Measurements from ENCODE around the gene NSMF.

The NSMF gene

GRCh38 chr9:137406085-137406760 lies 52.9 kb downstream of the NSMF start:
- no peak for TF ChIP-seq CTCF (IDR thresholded peaks at IDR 0.05; ENCODE audit: low read depth, low read length)
- DNase-seq (ENCODE audit: extremely low read depth, low read depth) = no peak

- no peak for DNase-seq (ENCODE audit: extremely low read depth, low read depth)
- TF ChIP-seq CTCF (IDR thresholded peaks at IDR 0.05; ENCODE audit: low read depth, low read length) = no peak
Measured at GRCh38 chr9:137405677-137406081, 53.5 kb downstream of the NSMF start.

- no peak for TF ChIP-seq CTCF (IDR thresholded peaks at IDR 0.05; ENCODE audit: low read depth, low read length)
Measured at GRCh38 chr9:137404961-137405567, 54.1 kb downstream of the NSMF start.

DNA sequence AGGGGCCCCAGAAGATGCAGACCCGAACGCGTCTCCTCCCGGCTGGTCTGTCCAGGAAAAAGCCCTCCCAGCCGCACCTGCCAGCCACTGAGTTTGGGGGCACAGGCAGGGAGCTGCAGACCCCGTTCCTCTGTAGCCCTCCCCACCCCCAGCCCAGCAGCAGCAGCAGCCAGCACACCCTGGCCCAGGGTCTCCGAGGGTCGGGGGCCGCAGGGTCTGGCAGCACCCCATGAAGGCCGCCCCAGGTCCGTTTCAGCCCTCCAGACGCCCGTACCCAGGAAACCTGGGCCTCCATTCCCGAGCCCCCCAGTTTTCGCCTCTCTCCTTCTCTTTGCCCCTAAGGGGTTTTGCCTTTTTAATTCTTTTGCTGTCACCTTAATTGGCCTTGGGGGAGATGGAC lies 55.9 kb downstream of the NSMF start:
- no peak for TF ChIP-seq CTCF (IDR thresholded peaks at IDR 0.05; ENCODE audit: low read depth, low read length)
- no peak for DNase-seq (ENCODE audit: extremely low read depth, low read depth)

More at GRCh38 chr9:137404961-137405567, 54.1 kb downstream of the NSMF start:
- no peak for DNase-seq (ENCODE audit: extremely low read depth, low read depth)

GRCh38 chr9:137402746-137403145 lies 56.4 kb downstream of the NSMF start:
- TF ChIP-seq CTCF (IDR thresholded peaks at IDR 0.05; ENCODE audit: low read depth, low read length) = no peak
- DNase-seq (ENCODE audit: extremely low read depth, low read depth) = no peak

- TF ChIP-seq CTCF (IDR thresholded peaks at IDR 0.05; ENCODE audit: low read depth, low read length) = no peak
- no peak for DNase-seq (ENCODE audit: extremely low read depth, low read depth)
Measured at GRCh38 chr9:137398561-137399468, 60.3 kb downstream of the NSMF start.

All from AG09319 (cell line).